K562 (cell line): ENCODE results near the gene TAF8. TPM values are rescaled to one million over a fixed set of nuclear protein-coding genes. Genes with fewer than 3 reads are reported as not detected.

Experiments used
- BHLHE40 ChIP-seq: IDR thresholded peaks from 2 replicates; pipeline ENCODE4 v1.6.1; 2011; ENCODE audit warnings: low read length, improper control_type of control experiment
- CBX3 ChIP-seq, 2 experiments: IDR thresholded peaks; 1 replicate in 1 of 2; 2 replicates in 1 of 2; pipeline ENCODE4 v1.6.1; 2012; ENCODE audit warnings: inconsistent platforms in 2 of 2, low read length in 2 of 2, borderline replicate concordance in 1 of 2, control low read depth in 1 of 2
- CHCHD3 ChIP-seq: fragments of 250-450 bp; sonication (Bioruptor Pico); IDR thresholded peaks from 2 replicates; pipeline ENCODE4 v2.1.2; 2022; ENCODE audit warnings: mild to moderate bottlenecking
- EWSR1 ChIP-seq: fragments of 450-650 bp; IDR thresholded peaks from 2 replicates; pipeline ENCODE4 v1.6.1; 2018; ENCODE audit warnings: borderline replicate concordance, mild to moderate bottlenecking, low read depth, moderate library complexity; ENCODE audit not compliant: partially characterized antibody
- HDAC8 ChIP-seq: fragments of 450-650 bp; IDR thresholded peaks from 2 replicates; pipeline ENCODE4 v1.6.1; 2016; ENCODE audit warnings: mild to moderate bottlenecking, missing genetic modification characterization, moderate library complexity, missing compliant biosample characterization
- MAFF ChIP-seq: IDR thresholded peaks from 2 replicates; pipeline ENCODE4 v1.6.1; 2012; ENCODE audit warnings: low read length, improper control_type of control experiment
- MAZ ChIP-seq, 2 experiments: fragments of 450-650 bp in 1 of 2; sonication (generic) in 1 of 2; formaldehyde crosslinking; IDR thresholded peaks in 1 of 2; conservative IDR thresholded peaks in 1 of 2; 2 replicates each; pipeline versions ENCODE4 v1.4.0 to v1.5.0; 2020; ENCODE audit warnings: mild to moderate bottlenecking in 1 of 2, missing genetic modification reagents in 1 of 2
- PATZ1 ChIP-seq: fragments of 250-450 bp; sonication (Bioruptor Pico); IDR thresholded peaks from 2 replicates; pipeline ENCODE4 v1.5.0; 2020; ENCODE audit warnings: mild to moderate bottlenecking, borderline replicate concordance
- PHF21A ChIP-seq: fragments of 450-650 bp; IDR thresholded peaks from 2 replicates; pipeline ENCODE4 v1.6.1; 2017; ENCODE audit warnings: low read depth, borderline replicate concordance
- RBM14 ChIP-seq: fragments of 200-400 bp; formaldehyde crosslinking; IDR thresholded peaks from 2 replicates; pipeline ENCODE4 v1.6.1; 2018; ENCODE audit warnings: low read depth, mild to moderate bottlenecking, low read length, moderate library complexity, borderline replicate concordance; ENCODE audit not compliant: insufficient read depth
- SAP30 ChIP-seq: fragments of 200-600 bp; sonication (generic); IDR thresholded peaks from 2 replicates; pipeline ENCODE4 v1.6.1; 2012; ENCODE audit warnings: borderline replicate concordance, low read depth, mild to moderate bottlenecking, moderate library complexity, low read length, control low read depth, inconsistent platforms; ENCODE audit not compliant: insufficient read depth, poor library complexity, severe bottlenecking
- ZC3H11A ChIP-seq: IDR thresholded peaks from 2 replicates; pipeline ENCODE4 v1.6.1; 2012; ENCODE audit warnings: low read depth, low read length, improper control_type of control experiment
- ZFPM2 ChIP-seq: fragments of 250-450 bp; sonication (Bioruptor Pico); IDR thresholded peaks from 2 replicates; pipeline ENCODE4 v1.5.1; 2022; ENCODE audit warnings: mild to moderate bottlenecking
- ZNF134 ChIP-seq: fragments of 250-450 bp; sonication (Bioruptor Pico); conservative IDR thresholded peaks from 2 replicates; pipeline ENCODE4 v1.4.0; 2020
- ZNF282 ChIP-seq: sonication (generic); formaldehyde crosslinking; IDR thresholded peaks from 2 replicates; pipeline ENCODE4 v1.8.1; 2023; ENCODE audit warnings: missing genetic modification reagents
- polyA plus RNA-seq, 8 experiments: library from polyadenylated mRNA; depleted of rRNA in 4 of 8; stranded (reverse) in 5 of 8; unstranded in 3 of 8; fragments of >200 nt; fragmentation: Nextera tagmentation in 2 of 8; fragmentation: Illumina TruSeq in 1 of 8; extraction: Ambion mirVana in 2 of 8; extraction: Trizol in 1 of 8; gene quantifications; 2 replicates each; pipeline versions ENCODE4 v1.2.1 to v1.2.3, GENCODE V29; 2011 to 2014; ENCODE audit warnings: inconsistent platforms in 1 of 8, missing spikeins in 1 of 8
- total RNA-seq, 7 experiments: library from RNA; depleted of rRNA in 6 of 7; stranded (reverse); fragments of >200 nt in 6 of 7; fragmentation: Illumina TruSeq in 2 of 7; extraction: Trizol in 2 of 7; gene quantifications; 2 replicates each; pipeline versions ENCODE4 v1.2.1 to v1.2.3, GENCODE V29; 2011 to 2021; ENCODE audit warnings: low replicate concordance in 1 of 7
- TF ChIP-seq, protein P1 (sequence below): fragments of 150-350 bp; IDR thresholded peaks from 2 replicates; pipeline ENCODE4 v1.6.1; 2014; ENCODE audit warnings: low read depth, mild to moderate bottlenecking, low read length, borderline replicate concordance
- TF ChIP-seq, protein P2 (sequence below): sonication (generic); formaldehyde crosslinking; IDR thresholded peaks from 2 replicates; pipeline ENCODE4 v1.8.0; 2022; ENCODE audit warnings: mild to moderate bottlenecking, missing genetic modification reagents

The TAF8 gene
- total and polyA plus RNA-seq, 9 of the 15 experiments (the other 6 are each of a cell fraction or from before 2014, with no cell fraction given): 29.4 to 84.0 (median 52.6) TPM

GRCh38 chr6:42043787-42044475 is 6.4 kb upstream of the TAF8 start (continued):
- TF ChIP-seq, protein P1, sequence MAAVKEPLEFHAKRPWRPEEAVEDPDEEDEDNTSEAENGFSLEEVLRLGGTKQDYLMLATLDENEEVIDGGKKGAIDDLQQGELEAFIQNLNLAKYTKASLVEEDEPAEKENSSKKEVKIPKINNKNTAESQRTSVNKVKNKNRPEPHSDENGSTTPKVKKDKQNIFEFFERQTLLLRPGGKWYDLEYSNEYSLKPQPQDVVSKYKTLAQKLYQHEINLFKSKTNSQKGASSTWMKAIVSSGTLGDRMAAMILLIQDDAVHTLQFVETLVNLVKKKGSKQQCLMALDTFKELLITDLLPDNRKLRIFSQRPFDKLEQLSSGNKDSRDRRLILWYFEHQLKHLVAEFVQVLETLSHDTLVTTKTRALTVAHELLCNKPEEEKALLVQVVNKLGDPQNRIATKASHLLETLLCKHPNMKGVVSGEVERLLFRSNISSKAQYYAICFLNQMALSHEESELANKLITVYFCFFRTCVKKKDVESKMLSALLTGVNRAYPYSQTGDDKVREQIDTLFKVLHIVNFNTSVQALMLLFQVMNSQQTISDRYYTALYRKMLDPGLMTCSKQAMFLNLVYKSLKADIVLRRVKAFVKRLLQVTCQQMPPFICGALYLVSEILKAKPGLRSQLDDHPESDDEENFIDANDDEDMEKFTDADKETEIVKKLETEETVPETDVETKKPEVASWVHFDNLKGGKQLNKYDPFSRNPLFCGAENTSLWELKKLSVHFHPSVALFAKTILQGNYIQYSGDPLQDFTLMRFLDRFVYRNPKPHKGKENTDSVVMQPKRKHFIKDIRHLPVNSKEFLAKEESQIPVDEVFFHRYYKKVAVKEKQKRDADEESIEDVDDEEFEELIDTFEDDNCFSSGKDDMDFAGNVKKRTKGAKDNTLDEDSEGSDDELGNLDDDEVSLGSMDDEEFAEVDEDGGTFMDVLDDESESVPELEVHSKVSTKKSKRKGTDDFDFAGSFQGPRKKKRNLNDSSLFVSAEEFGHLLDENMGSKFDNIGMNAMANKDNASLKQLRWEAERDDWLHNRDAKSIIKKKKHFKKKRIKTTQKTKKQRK: no peak
- TF ChIP-seq, protein P2, sequence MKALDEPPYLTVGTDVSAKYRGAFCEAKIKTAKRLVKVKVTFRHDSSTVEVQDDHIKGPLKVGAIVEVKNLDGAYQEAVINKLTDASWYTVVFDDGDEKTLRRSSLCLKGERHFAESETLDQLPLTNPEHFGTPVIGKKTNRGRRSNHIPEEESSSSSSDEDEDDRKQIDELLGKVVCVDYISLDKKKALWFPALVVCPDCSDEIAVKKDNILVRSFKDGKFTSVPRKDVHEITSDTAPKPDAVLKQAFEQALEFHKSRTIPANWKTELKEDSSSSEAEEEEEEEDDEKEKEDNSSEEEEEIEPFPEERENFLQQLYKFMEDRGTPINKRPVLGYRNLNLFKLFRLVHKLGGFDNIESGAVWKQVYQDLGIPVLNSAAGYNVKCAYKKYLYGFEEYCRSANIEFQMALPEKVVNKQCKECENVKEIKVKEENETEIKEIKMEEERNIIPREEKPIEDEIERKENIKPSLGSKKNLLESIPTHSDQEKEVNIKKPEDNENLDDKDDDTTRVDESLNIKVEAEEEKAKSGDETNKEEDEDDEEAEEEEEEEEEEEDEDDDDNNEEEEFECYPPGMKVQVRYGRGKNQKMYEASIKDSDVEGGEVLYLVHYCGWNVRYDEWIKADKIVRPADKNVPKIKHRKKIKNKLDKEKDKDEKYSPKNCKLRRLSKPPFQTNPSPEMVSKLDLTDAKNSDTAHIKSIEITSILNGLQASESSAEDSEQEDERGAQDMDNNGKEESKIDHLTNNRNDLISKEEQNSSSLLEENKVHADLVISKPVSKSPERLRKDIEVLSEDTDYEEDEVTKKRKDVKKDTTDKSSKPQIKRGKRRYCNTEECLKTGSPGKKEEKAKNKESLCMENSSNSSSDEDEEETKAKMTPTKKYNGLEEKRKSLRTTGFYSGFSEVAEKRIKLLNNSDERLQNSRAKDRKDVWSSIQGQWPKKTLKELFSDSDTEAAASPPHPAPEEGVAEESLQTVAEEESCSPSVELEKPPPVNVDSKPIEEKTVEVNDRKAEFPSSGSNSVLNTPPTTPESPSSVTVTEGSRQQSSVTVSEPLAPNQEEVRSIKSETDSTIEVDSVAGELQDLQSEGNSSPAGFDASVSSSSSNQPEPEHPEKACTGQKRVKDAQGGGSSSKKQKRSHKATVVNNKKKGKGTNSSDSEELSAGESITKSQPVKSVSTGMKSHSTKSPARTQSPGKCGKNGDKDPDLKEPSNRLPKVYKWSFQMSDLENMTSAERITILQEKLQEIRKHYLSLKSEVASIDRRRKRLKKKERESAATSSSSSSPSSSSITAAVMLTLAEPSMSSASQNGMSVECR: no peak
- TF ChIP-seq HDAC8 (tag) (no peak), ZNF282 (CRISPR knock-in tag) (no peak), MAZ (CRISPR knock-in tag; conservative IDR thresholded peaks at IDR 0.05 in 1 of 2, IDR thresholded peaks at IDR 0.05 in 1 of 2) (peak; percentile 71 to 73; a peak in 3 of 4 replicates), MAFF (peak; percentile 22; the same call in 1 of the 2 replicates), EWSR1 (no peak), ZNF134 (CRISPR knock-in tag) (no peak), CBX3 (IDR thresholded peaks at IDR 0.05; ENCODE audit: borderline replicate concordance in 1 of 2, low read length in 2 of 2) (peak in 1 of 2 experiments; percentile 76; a peak in 1 of 3 replicates), ZC3H11A (no peak; the same call in 1 of the 2 replicates), ZFPM2 (CRISPR knock-in tag) (no peak), PHF21A (no peak), CHCHD3 (CRISPR knock-in tag) (no peak), PATZ1 (no peak), BHLHE40 (peak; percentile 61; the same call in 1 of the 2 replicates), RBM14 (no peak), SAP30 (no peak)
